GM18502 (cell line): ENCODE results near the gene C3orf22.
"Not testable (repeated sequence)": the region's sequence is repeated elsewhere in the genome, so short reads cannot be mapped to it uniquely, and the experiment has no call there.

Source experiments
- ATAC-seq: cut with Tn5 transposase; IDR thresholded peaks from one replicate; pipeline ENCODE4 v1.9.1; 2021; ENCODE audit warnings: mild to moderate bottlenecking; ENCODE audit not compliant: unreplicated experiment, poor library complexity

C3orf22 gene

DNA sequence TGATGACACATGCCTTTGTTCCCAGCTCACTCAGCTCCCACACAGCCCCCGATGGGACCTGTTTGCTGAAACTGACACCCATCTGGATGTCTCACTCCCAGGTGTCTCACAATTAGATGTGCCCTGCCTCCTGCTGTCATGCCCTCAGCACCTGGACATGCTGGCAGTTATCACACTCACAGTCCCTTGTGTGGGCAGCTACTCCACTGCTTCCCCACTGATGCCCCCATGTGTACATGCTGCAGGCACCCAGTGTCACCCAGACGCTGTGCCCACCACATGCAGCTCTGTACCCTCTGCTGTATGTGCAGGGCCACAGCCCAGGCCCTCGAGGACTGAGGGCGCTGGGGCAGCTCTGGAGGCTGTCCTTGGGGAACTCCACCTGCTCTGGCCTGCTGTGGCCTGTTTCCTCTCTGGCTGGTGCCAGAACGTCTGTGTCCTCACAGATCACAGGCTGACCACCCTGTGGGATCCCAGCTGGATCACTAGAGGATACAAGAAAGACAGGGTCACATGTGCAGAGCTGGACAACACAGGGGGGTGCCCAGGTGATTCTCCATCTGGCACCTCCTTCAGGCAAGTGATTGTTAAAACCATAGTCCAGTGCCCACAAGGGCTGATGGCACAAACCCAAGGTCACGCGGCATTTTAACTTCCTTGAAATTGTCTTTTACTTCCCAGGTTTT is 14.0 kb downstream of the C3orf22 start:
- ATAC-seq = no peak

DNA sequence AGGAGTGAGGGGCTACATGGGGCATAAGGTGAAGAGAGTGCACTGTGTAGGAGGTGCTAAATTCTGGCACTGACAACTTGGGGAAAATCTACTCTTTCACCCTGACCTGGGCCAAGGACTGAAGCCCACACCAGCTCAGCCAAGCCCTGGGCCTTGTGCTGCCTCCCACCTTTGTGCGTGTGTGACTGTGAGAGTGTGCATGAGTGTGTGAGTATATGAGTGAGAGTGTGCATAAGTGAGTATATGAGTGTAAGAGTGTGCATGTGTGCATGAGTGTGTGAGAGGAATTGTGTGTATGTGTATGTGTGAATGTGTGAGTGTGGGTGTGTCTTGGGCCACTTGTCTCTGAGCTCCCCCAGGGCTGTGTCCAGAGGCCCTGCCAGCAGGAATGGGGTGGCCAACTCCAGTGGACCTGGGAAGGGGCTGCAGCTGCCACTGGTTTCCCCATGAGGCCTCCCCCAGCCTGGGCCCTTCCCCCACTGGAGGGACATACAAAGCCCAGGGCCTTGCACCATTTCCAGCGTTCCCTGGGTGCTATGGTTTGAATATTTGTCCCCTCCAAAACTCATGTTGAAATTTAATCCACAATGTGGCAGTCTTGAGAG is 15.2 kb downstream of the C3orf22 start:
- ATAC-seq = no peak

DNA sequence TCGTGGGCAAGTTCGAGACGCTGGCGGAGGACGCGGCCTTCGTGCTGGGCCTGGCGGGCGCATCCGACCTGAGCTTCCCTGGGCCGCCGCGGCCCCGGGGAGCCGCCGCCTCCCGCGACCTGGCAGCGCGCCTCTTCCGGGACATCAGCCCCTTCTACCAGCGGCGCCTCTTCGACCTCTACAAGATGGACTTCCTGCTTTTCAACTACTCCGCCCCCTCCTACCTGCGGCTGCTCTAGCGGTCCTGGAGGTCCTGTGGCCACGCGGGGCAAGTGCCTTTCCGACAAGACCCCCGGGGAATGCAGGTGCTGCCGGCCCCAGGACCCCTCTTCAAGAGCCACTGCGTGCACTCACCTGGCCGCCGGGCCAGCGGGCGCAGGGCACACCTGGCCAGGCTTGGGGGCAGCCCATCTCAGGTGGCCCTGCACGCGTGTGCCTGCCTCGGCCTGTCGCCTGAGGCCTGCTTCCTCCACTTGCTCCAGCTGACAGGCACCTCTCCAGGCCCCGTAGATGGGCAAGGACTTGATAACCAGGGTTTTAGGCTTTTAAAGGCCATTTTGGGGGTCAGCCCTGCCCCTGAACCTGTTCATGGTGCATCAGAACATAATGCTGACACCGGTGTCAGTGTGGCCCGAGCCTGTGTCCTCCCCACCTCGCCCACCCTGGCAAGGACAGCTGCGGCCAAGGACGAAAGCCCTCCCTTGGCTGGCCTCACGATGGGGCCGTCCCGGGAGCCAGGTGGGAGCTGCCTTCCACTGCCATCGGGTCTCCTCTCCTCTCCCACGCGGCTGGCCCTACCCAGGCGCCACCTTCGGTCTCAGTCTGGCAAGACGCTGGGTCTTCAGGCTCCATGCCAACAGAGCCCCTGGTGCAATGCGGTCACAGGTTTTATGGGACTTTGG is 16.1 kb downstream of the C3orf22 start:
- ATAC-seq = no peak

DNA sequence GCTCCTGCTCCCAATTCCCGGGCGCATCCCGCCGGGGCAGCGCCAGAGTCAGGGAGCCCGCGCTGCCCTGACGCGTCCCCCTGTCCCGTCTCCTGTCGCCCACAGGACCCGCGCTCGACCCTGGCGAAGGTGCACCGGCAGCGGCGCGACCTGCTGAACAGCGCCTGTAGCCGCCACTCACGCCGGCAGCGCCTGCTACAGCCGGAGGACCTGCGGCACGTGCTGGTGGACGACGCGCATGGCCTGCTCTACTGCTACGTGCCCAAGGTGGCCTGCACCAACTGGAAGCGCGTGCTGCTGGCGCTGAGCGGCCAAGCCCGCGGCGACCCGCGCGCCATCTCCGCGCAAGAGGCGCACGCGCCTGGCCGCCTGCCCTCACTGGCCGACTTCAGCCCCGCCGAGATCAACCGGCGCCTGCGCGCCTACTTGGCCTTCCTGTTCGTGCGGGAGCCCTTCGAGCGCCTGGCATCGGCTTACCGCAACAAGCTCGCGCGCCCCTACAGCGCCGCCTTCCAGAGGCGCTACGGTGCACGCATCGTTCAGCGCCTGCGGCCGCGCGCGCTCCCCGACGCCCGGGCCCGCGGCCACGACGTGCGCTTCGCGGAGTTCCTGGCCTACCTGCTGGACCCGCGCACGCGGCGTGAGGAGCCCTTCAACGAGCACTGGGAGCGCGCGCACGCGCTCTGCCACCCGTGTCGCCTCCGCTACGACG is 16.9 kb downstream of the C3orf22 start:
- ATAC-seq = no peak

DNA sequence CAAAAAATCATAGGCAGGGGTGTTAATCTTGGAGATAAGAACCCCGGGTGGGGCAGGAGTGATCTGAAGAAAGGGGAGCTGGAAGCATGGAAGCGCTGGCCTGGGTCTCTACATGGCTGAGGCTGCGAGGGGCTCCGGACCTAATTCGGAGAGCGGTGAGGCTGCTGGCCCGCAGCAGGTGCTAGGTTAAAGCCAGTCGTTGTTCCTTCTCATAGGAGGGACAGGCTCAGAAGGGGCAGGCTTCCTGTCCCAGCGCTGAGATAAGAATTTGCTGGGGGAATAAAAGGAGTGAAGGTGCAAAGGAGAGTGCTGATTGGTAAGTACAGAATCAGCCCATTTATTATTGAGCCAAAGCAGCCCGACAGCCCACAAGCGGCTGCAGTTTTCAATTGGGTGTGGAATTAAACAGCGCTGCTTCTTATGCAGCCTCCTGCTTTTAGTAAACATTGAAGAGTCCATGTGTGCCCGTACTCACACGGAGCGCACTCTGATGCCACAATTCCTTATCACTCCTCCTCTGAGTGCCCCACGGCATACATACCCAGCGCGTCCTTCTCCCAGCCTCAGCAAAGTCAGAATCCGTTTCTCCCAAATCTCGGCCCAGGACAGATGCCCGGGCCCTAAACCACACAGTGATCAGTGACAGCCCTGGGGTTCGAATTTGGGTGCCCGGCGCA is 17.6 kb downstream of the C3orf22 start:
- no peak for ATAC-seq

DNA sequence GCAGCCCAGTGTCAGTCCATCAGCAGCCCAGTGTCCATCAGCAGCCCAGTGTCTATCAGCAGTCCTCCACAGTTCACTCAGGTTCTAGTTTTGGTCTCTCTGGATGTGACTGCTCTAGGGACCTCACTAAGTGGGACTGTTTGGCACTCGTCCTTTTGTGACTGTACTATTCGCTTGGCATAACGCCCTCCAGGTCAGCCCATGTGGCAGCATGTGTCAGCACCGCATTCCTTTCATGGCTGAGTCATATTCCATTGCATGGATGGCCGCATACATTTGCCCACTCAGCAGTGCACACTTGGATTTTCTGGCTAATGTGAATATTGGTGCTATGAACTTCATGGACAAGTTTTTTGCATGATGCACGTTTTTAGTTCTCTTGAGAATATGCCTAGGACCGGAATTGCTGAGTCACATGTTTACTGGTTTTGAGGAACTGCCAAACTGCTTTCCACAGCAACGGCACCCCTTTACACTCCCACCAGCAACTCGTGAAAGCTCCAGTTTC is 18.3 kb downstream of the C3orf22 start:
- no peak for ATAC-seq

DNA sequence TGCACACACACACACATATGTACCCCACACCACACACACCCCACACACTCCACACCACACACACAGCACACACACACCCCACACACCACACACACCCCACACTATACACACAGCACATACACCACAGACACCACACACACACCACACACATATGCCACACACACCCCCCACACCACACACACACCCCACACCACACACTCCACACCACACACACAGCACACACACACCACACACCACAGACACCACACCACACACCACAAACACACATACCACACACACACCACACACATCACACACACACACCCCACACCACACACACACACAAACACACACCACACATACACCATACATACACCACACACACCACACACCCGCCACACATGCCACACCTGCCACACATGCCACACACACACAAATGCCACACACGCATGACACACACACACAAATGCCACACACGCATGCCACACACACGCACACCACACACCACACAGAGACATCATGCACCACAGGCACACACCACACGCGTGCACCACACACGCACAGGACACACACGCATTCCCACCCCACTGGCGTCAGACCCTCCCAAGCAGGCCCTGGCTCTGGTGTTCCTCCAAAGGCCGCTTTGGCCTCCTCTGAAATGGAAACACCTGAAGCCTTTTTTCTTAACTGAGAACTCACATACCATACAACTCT is 19.0 kb downstream of the C3orf22 start:
- no peak for ATAC-seq

DNA sequence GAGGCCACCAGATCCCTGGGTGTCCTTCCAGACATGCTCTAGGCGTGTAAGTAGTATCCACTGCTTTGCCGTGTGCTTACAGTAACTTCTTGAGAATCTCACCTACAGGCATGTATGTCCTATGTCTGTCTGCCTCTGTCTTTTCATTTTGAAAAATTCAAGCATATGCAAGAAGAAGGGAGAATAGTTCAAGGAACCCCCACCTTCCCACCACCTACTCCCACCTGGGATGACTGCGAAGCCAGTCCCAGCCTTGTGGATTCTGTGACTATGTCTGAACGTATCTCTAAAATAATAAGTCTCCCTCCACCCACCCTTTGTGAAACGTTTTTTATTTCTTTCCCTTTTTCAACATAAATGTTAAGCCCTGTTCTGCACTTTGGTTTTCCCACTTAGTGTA is 19.8 kb downstream of the C3orf22 start:
- ATAC-seq = no peak

DNA sequence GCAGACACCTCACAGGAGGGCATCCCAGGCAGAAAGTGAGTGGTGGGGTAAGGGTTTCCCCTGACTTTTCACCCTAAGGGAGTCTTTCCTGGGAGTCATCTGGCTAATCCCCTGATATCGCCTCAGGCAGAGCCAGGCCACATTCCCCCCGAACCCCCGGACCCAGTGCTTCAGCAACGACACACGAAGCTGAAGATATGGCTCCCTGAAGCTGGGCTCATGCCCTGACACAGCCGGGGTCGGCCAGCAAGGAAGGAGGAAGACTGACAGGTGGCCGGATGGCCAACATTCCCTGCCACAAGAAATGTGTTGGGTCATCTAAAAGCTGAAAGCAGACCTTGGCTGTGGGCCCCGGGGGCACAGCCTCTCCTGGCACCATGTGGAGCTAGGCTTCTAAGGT is 20.4 kb downstream of the C3orf22 start:
- ATAC-seq = no peak

DNA sequence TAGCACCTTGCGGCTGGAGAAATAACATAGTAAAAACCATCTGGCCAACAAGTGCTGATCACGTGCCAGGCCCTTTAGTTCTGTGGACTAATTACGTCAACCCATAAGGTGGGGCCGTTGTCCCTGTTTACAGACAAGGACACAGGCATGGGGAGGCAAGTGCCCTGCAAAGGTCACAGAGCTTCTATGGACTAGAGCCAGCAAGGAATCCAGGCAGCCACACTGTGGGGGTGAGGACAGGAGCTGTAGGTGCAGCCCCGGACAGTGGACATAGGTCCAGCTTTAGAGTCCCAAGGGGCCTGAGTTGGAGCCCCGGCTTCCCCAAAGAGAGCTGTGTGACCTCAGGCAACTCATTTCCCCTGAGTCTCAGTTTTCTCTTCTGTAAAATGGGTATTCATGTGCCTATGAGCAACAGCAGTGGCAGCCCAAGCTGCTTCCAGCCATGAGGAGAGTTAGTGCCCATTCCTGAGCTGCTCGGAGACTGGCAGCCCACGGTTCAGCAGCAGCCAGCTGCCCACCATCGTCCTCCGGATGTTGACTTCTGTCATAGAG is 20.9 kb downstream of the C3orf22 start:
- no peak for ATAC-seq

DNA sequence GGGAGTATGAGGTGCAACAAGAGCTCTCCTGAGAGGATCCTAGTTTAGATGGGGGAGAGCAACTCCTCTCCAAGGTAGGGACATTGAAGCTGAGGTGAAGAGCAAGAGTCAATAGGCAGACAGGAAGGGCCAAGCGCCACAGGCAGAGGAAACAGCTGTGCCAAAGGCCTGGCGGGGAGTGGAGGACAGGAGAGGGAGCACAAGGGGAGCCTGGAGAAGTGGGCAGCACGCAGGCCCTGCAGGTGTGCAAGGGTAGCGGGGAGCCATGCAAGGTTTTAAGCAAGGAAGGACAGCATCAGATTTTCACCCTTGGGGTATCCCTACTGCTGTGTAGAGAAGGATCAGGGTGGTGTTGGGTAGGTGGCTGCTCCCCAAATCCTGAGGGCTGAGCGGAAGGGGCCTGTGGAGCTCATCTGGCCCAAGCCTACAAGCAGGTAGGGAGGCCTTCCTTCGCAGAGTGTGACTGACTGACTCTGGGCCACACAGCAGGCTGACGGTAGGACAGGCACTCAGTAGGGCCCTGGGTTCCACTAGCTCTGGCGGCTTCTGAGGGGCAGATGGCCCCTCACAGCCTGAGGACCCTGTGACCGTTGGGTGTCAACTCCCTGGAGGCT is 21.5 kb downstream of the C3orf22 start:
- no peak for ATAC-seq

DNA sequence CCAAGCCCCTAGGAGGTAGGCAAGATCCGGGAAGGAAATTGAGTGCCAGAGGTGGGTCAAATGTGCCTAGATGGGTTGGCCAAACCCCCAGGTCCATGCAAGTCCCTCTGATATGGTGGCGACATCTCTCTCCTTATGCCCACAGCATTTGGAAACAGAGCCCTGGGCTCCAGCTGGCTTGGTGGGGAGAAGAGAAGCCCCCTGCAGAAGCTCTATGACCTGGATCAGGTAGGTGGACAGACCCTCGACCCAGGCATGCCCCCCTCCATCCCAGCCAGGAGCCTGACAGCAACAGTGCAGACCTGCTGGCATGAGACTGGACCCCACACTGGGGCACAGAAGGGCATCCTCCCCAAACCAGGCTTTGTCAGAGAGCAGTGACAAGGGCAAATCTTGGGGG is 22.6 kb downstream of the C3orf22 start:
- no peak for ATAC-seq

DNA sequence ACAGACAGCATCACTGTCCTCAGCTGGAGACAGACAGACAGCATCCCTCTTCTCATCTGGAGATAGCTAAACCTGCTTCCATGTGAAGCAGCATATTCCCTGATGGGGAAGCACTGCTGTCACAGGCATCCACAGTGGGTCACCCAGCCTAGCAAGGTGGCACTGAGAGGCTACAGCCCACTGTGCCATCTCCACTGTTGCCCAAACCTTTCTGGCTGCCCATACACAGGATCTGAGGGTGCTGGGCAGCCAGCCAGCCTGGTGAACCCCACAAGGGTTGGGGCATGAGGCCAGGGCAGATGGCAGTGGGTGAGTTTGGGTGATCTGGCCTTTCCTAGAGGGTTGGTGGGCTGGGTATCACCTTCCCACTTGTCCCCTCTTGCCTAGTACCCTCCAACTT is 23.1 kb downstream of the C3orf22 start:
- no peak for ATAC-seq

DNA sequence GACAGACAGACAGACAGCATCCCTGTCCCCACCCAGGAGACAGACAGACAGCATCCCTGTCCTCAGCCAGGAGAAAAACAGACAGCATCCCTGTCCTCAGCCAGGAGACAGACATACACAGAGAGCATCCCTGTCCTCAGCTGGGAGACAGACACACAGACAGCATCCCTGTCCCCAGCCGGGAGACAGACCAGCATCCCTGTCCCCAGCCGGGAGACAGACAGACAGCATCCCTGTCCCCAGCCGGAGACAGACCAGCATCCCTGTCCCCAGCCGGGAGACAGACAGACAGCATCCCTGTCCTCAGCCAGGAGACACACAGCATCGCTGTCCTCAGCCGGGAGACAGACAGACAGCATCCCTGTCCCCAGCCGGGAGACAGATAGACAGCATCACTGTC is 24.0 kb downstream of the C3orf22 start:
- ATAC-seq = not testable (repeated sequence)

DNA sequence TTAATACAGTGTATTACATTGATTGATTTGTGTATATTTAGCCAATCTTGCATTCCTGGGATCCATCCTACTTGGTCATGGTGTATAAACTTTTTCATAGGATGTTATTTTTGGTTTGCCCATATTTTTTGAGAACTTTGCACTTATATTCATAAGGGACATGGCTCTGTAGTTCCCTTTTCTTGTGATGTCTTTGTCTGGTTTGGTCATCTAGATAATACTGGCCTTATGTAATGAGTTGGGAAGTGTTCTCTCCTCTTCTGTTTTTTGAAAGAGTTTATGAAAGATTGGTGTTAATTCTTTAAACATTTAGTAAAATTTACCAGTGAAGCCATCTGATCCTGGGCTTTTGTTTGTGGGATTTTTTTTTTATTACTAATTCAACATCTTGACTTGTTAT is 25.2 kb downstream of the C3orf22 start:
- ATAC-seq = no peak

DNA sequence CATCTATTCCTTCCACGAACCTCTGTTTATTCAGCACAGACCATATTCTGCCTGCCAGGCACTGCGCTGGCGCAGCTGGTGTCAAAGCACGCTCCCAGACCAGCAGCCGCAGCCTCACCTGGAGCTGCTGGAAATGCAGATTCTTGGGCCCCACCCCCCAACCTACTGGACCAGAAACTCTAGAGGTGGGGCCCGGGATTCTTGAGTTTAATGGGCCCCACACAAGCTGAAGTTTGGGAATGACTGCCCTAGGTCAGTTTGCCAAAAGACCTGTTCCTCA is 27.7 kb downstream of the C3orf22 start:
- no peak for ATAC-seq

DNA sequence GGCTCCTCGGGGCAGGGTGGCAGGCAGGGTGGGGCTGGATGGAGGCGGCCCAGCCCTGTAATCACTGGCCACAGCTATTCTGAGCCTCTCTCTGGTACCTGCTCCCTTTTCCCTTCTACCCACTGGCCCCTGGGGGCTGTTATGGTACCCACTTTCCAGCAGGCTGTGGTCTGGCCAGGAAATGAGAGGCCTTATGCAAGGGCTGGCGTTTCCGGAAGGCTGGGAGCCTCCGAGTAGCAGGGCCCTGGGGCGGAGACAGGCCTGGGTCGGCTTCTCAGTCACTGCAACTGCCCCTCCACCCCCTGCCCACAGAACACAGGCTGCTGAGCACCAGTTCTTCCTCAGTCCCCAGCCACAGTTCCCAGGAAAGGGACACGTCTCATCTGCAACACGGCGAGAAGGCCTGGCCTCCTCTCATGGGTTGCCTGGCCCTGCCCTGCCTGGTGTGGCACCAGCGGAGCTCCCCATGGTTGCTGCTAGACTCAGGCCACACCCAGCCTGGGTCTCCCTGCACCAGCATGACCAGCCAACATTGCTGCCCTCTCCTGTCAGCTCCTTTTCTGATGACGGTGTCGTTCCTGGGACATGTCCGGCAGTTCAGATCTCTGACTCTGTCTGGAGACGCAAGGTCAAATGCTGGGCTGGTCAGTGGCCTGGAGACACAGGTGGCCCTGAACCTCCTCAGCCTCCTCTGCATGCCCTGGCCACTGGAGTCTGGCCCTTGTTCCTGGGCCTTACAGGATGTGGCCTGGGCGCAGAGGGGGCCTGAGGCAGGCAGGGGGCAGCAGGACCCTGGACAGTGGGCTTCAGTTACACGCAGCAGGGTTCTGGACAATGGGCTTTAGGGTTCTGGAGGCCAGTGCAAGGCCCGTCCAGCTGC is 28.3 kb downstream of the C3orf22 start:
- peak; percentile 58 for ATAC-seq

DNA sequence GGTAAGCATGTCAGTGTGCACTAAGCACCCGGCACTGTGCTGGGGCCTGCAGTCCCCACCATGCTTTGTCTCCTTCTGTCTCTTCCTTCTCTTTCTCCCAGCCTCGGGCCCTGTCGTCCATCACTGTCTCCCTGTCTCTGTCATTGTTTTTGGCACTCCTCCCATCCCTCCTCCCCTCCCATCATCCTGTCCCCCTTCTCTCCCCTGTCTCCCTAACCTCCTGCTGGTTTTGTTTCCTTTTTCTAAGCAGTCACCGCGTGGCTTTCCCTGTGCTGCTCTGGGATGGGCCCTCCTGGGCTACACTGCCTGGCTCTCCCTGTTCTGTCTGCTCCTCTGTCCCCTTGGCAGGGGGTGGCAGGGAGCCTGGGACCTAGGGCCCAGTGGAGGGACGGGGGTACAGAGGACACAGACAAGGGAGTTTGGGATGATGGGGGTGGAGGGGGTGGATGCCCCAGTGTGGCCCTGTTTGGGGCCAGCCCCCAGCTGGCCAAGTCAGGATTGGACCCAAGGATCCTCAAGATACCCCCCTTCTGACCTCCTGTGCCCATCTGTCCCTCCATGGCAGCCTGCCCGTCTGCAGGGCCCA is 29.1 kb downstream of the C3orf22 start:
- no peak for ATAC-seq
